GM12875 (cell line): ENCODE results near the gene RNF38.
"Not testable (repeated sequence)": the region's sequence is repeated elsewhere in the genome, so short reads cannot be mapped to it uniquely, and the experiment has no call there.

ENCODE experiments used
- H3K4me3 ChIP-seq: one replicate; pipeline ENCODE4 v1.5.1; 2011; ENCODE audit warnings: low read depth, low read length, control low read depth
- CTCF ChIP-seq: IDR thresholded peaks from 2 replicates; pipeline ENCODE4 v1.5.1; 2011; ENCODE audit warnings: low read depth, mild to moderate bottlenecking, control low read depth, inconsistent platforms, low read length, moderate library complexity, borderline replicate concordance; ENCODE audit not compliant: insufficient read depth

The RNF38 gene

GRCh38 chr9:36314740-36315139, 85.3 kb downstream of the RNF38 start:
- no peak for TF ChIP-seq CTCF
- no peak overlapping the region for H3K4me3 ChIP-seq

GRCh38 chr9:36306471-36307306, 93.4 kb downstream of the RNF38 start:
- no peak overlapping the region for H3K4me3 ChIP-seq
- no peak for TF ChIP-seq CTCF

- H3K4me3 ChIP-seq: not testable (repeated sequence)
Observed at GRCh38 chr9:36304366-36304765, 95.7 kb downstream of the RNF38 start.

GRCh38 chr9:36301227-36301626, 98.8 kb downstream of the RNF38 start:
- TF ChIP-seq CTCF: no peak
- no peak overlapping the region for H3K4me3 ChIP-seq

- no peak overlapping the region for H3K4me3 ChIP-seq
- TF ChIP-seq CTCF: no peak
Observed at GRCh38 chr9:36298566-36298965, 101.5 kb downstream of the RNF38 start.

- TF ChIP-seq CTCF: no peak
- no peak overlapping the region for H3K4me3 ChIP-seq
Observed at GRCh38 chr9:36297798-36298197, 102.3 kb downstream of the RNF38 start.

- not testable (repeated sequence) for H3K4me3 ChIP-seq
Observed at GRCh38 chr9:36294996-36295395, 105.1 kb downstream of the RNF38 start.

- no peak overlapping the region for H3K4me3 ChIP-seq
- no peak for TF ChIP-seq CTCF
Observed at GRCh38 chr9:36293918-36294317, 106.2 kb downstream of the RNF38 start.
